IMR-90 (cell line): Measurements from ENCODE around the gene RNF146.

Experiments used
- BHLHE40 ChIP-seq: fragments of 150-350 bp; IDR thresholded peaks from 2 replicates; pipeline ENCODE4 v1.6.1; 2016; ENCODE audit warnings: mild to moderate bottlenecking, low read depth, low read length
- CTCF ChIP-seq: conservative IDR thresholded peaks from 2 replicates; pipeline ENCODE4 v1.5.1; 2012; ENCODE audit warnings: mild to moderate bottlenecking, low read depth, low read length, improper control_type of control experiment
- MXI1 ChIP-seq: IDR thresholded peaks from 2 replicates; pipeline ENCODE4 v1.6.1; 2012; ENCODE audit warnings: low read depth, mild to moderate bottlenecking, low read length, moderate library complexity, borderline replicate concordance
- POLR2A ChIP-seq: IDR thresholded peaks from 2 replicates; pipeline ENCODE4 v1.6.1; 2012; ENCODE audit warnings: mild to moderate bottlenecking, low read depth, low read length
- RAD21 ChIP-seq: IDR thresholded peaks from 2 replicates; pipeline ENCODE4 v1.6.1; 2012; ENCODE audit warnings: low read length, improper control_type of control experiment
- RFX5 ChIP-seq: IDR thresholded peaks from 2 replicates; pipeline ENCODE4 v1.8.0; 2012; ENCODE audit warnings: low read depth, mild to moderate bottlenecking, low read length, moderate library complexity
- SMC3 ChIP-seq: fragments of 150-350 bp; IDR thresholded peaks from 2 replicates; pipeline ENCODE4 v1.6.1; 2016; ENCODE audit warnings: low read depth, mild to moderate bottlenecking, antibody characterized with exemption, low read length, moderate library complexity

GRCh38 chr6:127291495-127291894 lies 24.8 kb downstream of the RNF146 start:
- TF ChIP-seq CTCF (no peak), RFX5 (no peak), SMC3 (no peak), MXI1 (no peak), BHLHE40 (no peak), RAD21 (no peak), POLR2A (no peak)
